Fibroblast of lung (primary cell): ENCODE data around the gene TRIM37. TPM values are rescaled to one million over a fixed set of nuclear protein-coding genes. Genes with fewer than 3 reads are reported as not detected.
A peak's percentile ranks its signal among the peaks of the same experiment; 100 is the strongest.
"Not testable (repeated sequence)": the region's sequence is repeated elsewhere in the genome, so short reads cannot be mapped to it uniquely, and the experiment has no call there.

Experiments
- DNase-seq, 2 donors: peaks; one replicate each; pipeline versions ENCODE4 v3.0.0 to v3.0.0-alpha.2; 2010; ENCODE audit warnings: low read depth in 2 of 2
- H2AFZ ChIP-seq: 2 replicates; pipeline ENCODE4 v1.5.1; 2012; ENCODE audit warnings: low read length, control low read depth, inconsistent platforms
- H3K27ac ChIP-seq: 2 replicates; pipeline ENCODE4 v1.5.1; 2011; ENCODE audit warnings: low read length, control low read depth; ENCODE audit not compliant: insufficient read depth
- H3K27me3 ChIP-seq: 2 replicates; pipeline ENCODE4 v1.5.1; 2011; ENCODE audit warnings: mild to moderate bottlenecking, low read length; ENCODE audit not compliant: control insufficient read depth, insufficient read depth
- H3K36me3 ChIP-seq: 2 replicates; pipeline ENCODE4 v1.5.1; 2011; ENCODE audit warnings: low read length; ENCODE audit not compliant: control insufficient read depth, insufficient read depth
- H3K4me1 ChIP-seq: 2 replicates; pipeline ENCODE4 v1.5.1; 2011; ENCODE audit warnings: low read length; ENCODE audit not compliant: control insufficient read depth, insufficient read depth; ENCODE audit errors: extremely low read depth
- H3K4me2 ChIP-seq: 2 replicates; pipeline ENCODE4 v1.5.1; 2011; ENCODE audit warnings: low read length, control low read depth; ENCODE audit not compliant: insufficient read depth; ENCODE audit errors: extremely low read depth
- H3K4me3 ChIP-seq, 4 experiments: fragments of 200-600 bp in 1 of 4; sonication (generic) in 1 of 4; replicated peaks in 1 of 4; 2 replicates each; pipeline ENCODE4 v1.5.1; 2011 to 2016; ENCODE audit warnings: low read length in 4 of 4, low read depth in 3 of 4, mild to moderate bottlenecking in 3 of 4, control low read depth in 2 of 4, inconsistent platforms in 1 of 4, mixed read lengths in 1 of 4; ENCODE audit not compliant: insufficient read depth in 1 of 4; ENCODE audit errors: control extremely low read depth in 1 of 4
- H3K79me2 ChIP-seq: 2 replicates; pipeline ENCODE4 v1.5.1; 2012; ENCODE audit warnings: mild to moderate bottlenecking, low read length, inconsistent platforms; ENCODE audit not compliant: control insufficient read depth, insufficient read depth
- H3K9ac ChIP-seq: 2 replicates; pipeline ENCODE4 v1.5.1; 2011; ENCODE audit warnings: mild to moderate bottlenecking, low read length, control low read depth; ENCODE audit not compliant: insufficient read depth
- H3K9me3 ChIP-seq: 2 replicates; pipeline ENCODE4 v1.5.1; 2012; ENCODE audit warnings: low read depth, low read length; ENCODE audit not compliant: control insufficient read depth, insufficient read depth
- H4K20me1 ChIP-seq: 2 replicates; pipeline ENCODE4 v1.5.1; 2011; ENCODE audit warnings: low read length; ENCODE audit not compliant: control insufficient read depth, insufficient read depth; ENCODE audit errors: extremely low read depth
- EZH2 ChIP-seq: IDR thresholded peaks from 2 replicates; pipeline ENCODE4 v1.5.1; 2012; ENCODE audit warnings: low read length, control low read depth, mild to moderate bottlenecking; ENCODE audit errors: missing control alignments
- polyA plus RNA-seq, 2 donors: library from polyadenylated mRNA; depleted of rRNA in 1 of 2; stranded (reverse) in 1 of 2; unstranded in 1 of 2; fragments of >200 nt; gene quantifications; 2 replicates each; pipeline ENCODE4 v1.2.1, GENCODE V29; 2011 to 2012; ENCODE audit warnings: missing spikeins in 1 of 2
- total RNA-seq: library from RNA; depleted of rRNA; stranded (reverse); fragments of >200 nt; gene quantifications from 2 replicates; pipeline ENCODE4 v1.2.1, GENCODE V29; 2014
- TF ChIP-seq, protein P1 (sequence below), 2 donors: IDR thresholded peaks in 1 of 2; conservative IDR thresholded peaks in 1 of 2; 1 replicate in 1 of 2; 2 replicates in 1 of 2; pipeline ENCODE4 v1.5.1; 2011 to 2012; ENCODE audit warnings: low read length in 2 of 2, control low read depth in 1 of 2, inconsistent platforms in 1 of 2, low read depth in 1 of 2, mild to moderate bottlenecking in 1 of 2

TRIM37 gene
- total and polyA plus RNA-seq, 2 donors (not counting 1 experiment from before 2014, with no cell fraction given): 29.3 to 55.3 TPM

DNA sequence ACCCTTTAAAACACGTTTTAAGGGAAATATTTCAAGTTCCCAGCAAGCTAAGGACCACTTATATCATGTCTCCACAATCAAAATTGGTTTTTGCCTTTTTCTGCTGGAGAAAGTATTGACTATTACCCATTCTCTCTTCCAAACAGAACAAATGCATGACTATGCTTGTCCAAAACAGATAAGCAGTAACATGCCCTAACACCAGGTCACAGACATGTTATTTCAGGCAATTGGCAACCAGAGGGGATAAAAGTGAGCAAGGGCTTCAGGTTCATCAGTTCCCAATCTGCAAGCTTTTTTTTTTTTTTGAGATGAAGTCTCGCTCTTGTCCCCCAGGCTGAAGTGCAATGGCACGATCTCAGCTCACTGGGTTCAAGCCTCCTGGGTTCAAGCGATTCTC lies 33.3 kb upstream of the TRIM37 start:
- Histone ChIP-seq H3K9ac (no peak overlapping the region), H4K20me1 (no peaks in the 10 kb centered on the region), H3K36me3 (no peaks in the 10 kb centered on the region), H3K9me3 (no peaks in the 10 kb centered on the region), H3K27me3 (no peaks in the 10 kb centered on the region), H3K79me2 (peaks cover 74% of the 10 kb centered on the region), H3K4me3 (no peak overlapping the region), H2AFZ (no peak overlapping the region), H3K4me2 (no peak overlapping the region), H3K27ac (no peak overlapping the region), H3K4me1 (no peaks in the 10 kb centered on the region)
- TF ChIP-seq, protein P1, sequence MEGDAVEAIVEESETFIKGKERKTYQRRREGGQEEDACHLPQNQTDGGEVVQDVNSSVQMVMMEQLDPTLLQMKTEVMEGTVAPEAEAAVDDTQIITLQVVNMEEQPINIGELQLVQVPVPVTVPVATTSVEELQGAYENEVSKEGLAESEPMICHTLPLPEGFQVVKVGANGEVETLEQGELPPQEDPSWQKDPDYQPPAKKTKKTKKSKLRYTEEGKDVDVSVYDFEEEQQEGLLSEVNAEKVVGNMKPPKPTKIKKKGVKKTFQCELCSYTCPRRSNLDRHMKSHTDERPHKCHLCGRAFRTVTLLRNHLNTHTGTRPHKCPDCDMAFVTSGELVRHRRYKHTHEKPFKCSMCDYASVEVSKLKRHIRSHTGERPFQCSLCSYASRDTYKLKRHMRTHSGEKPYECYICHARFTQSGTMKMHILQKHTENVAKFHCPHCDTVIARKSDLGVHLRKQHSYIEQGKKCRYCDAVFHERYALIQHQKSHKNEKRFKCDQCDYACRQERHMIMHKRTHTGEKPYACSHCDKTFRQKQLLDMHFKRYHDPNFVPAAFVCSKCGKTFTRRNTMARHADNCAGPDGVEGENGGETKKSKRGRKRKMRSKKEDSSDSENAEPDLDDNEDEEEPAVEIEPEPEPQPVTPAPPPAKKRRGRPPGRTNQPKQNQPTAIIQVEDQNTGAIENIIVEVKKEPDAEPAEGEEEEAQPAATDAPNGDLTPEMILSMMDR (conservative IDR thresholded peaks at IDR 0.05 in 1 of 2, IDR thresholded peaks at IDR 0.05 in 1 of 2; ENCODE audit: low read depth in 1 of 2, low read length in 2 of 2): no peak
- no peak for TF ChIP-seq EZH2
- no peak for DNase-seq

DNA sequence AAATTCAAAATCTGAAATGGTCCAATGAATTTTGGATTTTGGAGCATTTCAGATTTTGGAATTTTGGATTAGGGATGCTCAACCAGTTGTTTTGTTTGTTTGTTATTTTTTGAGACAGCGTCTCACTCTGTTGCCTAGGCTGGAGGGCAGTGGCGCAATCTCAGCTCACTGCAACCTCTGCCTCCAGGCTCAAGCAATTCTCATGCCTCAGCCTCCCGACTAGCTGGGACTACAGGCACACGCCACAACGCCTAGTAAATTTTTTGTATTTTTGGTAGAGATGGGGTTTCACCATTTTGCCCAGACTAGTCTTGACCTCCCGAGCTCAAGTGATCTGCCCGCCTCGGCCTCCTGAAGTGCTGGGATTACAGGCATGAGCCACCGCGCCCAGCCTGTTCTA lies 31.7 kb upstream of the TRIM37 start:
- H3K27me3 ChIP-seq, H3K36me3 ChIP-seq, H3K4me3 ChIP-seq, H2AFZ ChIP-seq, H3K9me3 ChIP-seq, H3K9ac ChIP-seq, H4K20me1 ChIP-seq, DNase-seq, H3K4me1 ChIP-seq, H3K27ac ChIP-seq, H3K4me2 ChIP-seq: not testable (repeated sequence)
- H3K79me2 ChIP-seq: peaks cover 68% of the 10 kb centered on the region

DNA sequence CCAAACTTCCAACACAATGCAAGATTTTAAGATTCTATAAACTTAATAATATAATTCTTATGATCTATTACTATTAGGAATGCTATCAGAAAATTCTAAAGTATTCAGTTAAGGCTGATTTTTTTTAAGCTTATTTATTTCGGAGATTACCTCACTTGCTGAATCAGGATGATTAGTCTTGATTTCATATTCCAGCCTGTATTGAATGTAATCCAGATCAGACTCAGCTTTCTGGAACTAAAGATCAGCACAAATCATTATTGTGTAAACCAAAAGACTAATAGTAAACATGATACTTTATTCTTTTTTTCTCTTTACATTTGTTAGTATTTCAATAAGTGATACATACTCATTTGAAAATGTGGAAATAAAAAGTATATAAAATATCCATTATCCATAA lies 24.5 kb upstream of the TRIM37 start:
- H3K36me3 ChIP-seq: no peaks in the 10 kb centered on the region
- H3K4me2 ChIP-seq: no peak overlapping the region
- H2AFZ ChIP-seq: no peak overlapping the region
- no peak overlapping the region for H3K27ac ChIP-seq
- H3K79me2 ChIP-seq: peaks cover 41% of the 10 kb centered on the region
- H3K4me1 ChIP-seq: no peaks in the 10 kb centered on the region
- H3K4me3 ChIP-seq: no peak overlapping the region
- TF ChIP-seq, protein P1 (conservative IDR thresholded peaks at IDR 0.05 in 1 of 2, IDR thresholded peaks at IDR 0.05 in 1 of 2; ENCODE audit: low read depth in 1 of 2, low read length in 2 of 2): no peak
- no peak for TF ChIP-seq EZH2
- no peaks in the 10 kb centered on the region for H3K27me3 ChIP-seq
- H4K20me1 ChIP-seq: no peaks in the 10 kb centered on the region
- peak in 1 of 2 donors; percentile 12 for DNase-seq
- no peak overlapping the region for H3K9ac ChIP-seq
- no peaks in the 10 kb centered on the region for H3K9me3 ChIP-seq
